ENCODE data around the gene CRYGD.
"Not testable (repeated sequence)": the region's sequence is repeated elsewhere in the genome, so short reads cannot be mapped to it uniquely, and the experiment has no call there.

The CRYGD gene

GRCh38 chr2:208124013-208124715, at the start of gene CRYGD:
Gene CRYGD (minus strand): TSS chr2:208124524. CDS start chr2:208124473, 51 bp downstream.
- not testable (repeated sequence) for H3K79me2 ChIP-seq (ENCODE audit: insufficient read depth, low read length); H3K4me1 ChIP-seq (ENCODE audit: insufficient read depth, low read length); H3K36me3 ChIP-seq (ENCODE audit: insufficient read depth, low read length); H3K4me2 ChIP-seq (ENCODE audit: insufficient read depth, low read length); H3K27me3 ChIP-seq (ENCODE audit: insufficient read depth, low read length, poor library complexity); H3K27ac ChIP-seq (ENCODE audit: low read length); ATAC-seq (ENCODE audit: insufficient read depth, low read depth); H3K9ac ChIP-seq (ENCODE audit: low read depth, low read length); H2AFZ ChIP-seq (ENCODE audit: low read depth, low read length); H4K20me1 ChIP-seq (ENCODE audit: insufficient read depth, low read length); H3K9me3 ChIP-seq (ENCODE audit: insufficient read depth, low read length, severe bottlenecking); DNase-seq; H3K4me3 ChIP-seq (ENCODE audit: low read depth in 1 of 2, low read length in 2 of 2)

DNA sequence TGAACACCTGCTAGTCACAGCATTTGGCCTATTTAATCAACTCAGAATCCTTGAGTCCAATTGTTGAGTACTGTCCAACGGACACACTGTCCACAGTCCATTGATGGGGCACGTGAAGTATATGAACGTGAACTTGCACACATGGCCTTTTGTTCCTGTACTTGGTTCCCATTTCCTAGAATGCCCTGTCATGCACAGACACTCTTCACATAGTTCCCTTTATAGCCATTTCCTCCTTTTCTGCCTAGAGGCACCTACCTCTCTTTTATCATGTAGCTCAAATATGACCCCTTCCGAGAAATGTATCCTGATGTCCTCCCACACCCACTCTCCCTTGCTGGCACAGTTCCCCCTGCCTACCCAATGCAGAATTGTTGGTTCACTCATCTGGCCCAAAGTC, 47.8 kb upstream of the CRYGD start:
- no peak for TF ChIP-seq EZH2 (IDR thresholded peaks at IDR 0.05; ENCODE audit: borderline replicate concordance, low read depth, low read length, severe bottlenecking)
- TF ChIP-seq CTCF (IDR thresholded peaks at IDR 0.05; ENCODE audit: borderline replicate concordance, extremely low read depth, low read length, poor library complexity, severe bottlenecking): no peak
- H3K9ac ChIP-seq (ENCODE audit: low read depth, low read length): no peak overlapping the region
- no peak overlapping the region for H3K4me3 ChIP-seq (ENCODE audit: low read depth in 1 of 2, low read length in 2 of 2)
- ATAC-seq (ENCODE audit: insufficient read depth, low read depth) (no peak), DNase-seq (no peak)
- no peaks in the 10 kb centered on the region for H3K79me2 ChIP-seq (ENCODE audit: insufficient read depth, low read length)
- no peaks in the 10 kb centered on the region for H3K36me3 ChIP-seq (ENCODE audit: insufficient read depth, low read length)
- H3K4me2 ChIP-seq (ENCODE audit: insufficient read depth, low read length): no peak overlapping the region
- H2AFZ ChIP-seq (ENCODE audit: low read depth, low read length): no peak overlapping the region
- no peaks in the 10 kb centered on the region for H3K9me3 ChIP-seq (ENCODE audit: insufficient read depth, low read length, severe bottlenecking)
- peaks cover 4% of the 10 kb centered on the region for H3K27me3 ChIP-seq (ENCODE audit: insufficient read depth, low read length, poor library complexity)
- 0 out of 2 replicates have a peak, but pooled peaks cover 2% of the 10 kb centered on the region for H3K4me1 ChIP-seq (ENCODE audit: insufficient read depth, low read length)
- no peaks in the 10 kb centered on the region for H4K20me1 ChIP-seq (ENCODE audit: insufficient read depth, low read length)
- H3K27ac ChIP-seq (ENCODE audit: low read length): no peak overlapping the region

- no peak overlapping the region for H3K9ac ChIP-seq (ENCODE audit: low read depth, low read length)
- H4K20me1 ChIP-seq (ENCODE audit: insufficient read depth, low read length): no peaks in the 10 kb centered on the region
- no peaks in the 10 kb centered on the region for H3K4me1 ChIP-seq (ENCODE audit: insufficient read depth, low read length)
- no peak overlapping the region for H3K4me2 ChIP-seq (ENCODE audit: insufficient read depth, low read length)
- no peak overlapping the region for H2AFZ ChIP-seq (ENCODE audit: low read depth, low read length)
- H3K9me3 ChIP-seq (ENCODE audit: insufficient read depth, low read length, severe bottlenecking): no peaks in the 10 kb centered on the region
- H3K27me3 ChIP-seq (ENCODE audit: insufficient read depth, low read length, poor library complexity): peaks cover 11% of the 10 kb centered on the region
- no peak overlapping the region for H3K4me3 ChIP-seq (ENCODE audit: low read depth in 1 of 2, low read length in 2 of 2)
- ATAC-seq (ENCODE audit: insufficient read depth, low read depth): no peak
- TF ChIP-seq CTCF (IDR thresholded peaks at IDR 0.05; ENCODE audit: borderline replicate concordance, extremely low read depth, low read length, poor library complexity, severe bottlenecking): no peak
- TF ChIP-seq EZH2 (IDR thresholded peaks at IDR 0.05; ENCODE audit: borderline replicate concordance, low read depth, low read length, severe bottlenecking): no peak
- H3K27ac ChIP-seq (ENCODE audit: low read length): no peak overlapping the region
- DNase-seq: no peak
- no peaks in the 10 kb centered on the region for H3K79me2 ChIP-seq (ENCODE audit: insufficient read depth, low read length)
- no peaks in the 10 kb centered on the region for H3K36me3 ChIP-seq (ENCODE audit: insufficient read depth, low read length)
These were observed 40.8 kb upstream of the CRYGD start for GRCh38 chr2:208164951-208165755.

DNA sequence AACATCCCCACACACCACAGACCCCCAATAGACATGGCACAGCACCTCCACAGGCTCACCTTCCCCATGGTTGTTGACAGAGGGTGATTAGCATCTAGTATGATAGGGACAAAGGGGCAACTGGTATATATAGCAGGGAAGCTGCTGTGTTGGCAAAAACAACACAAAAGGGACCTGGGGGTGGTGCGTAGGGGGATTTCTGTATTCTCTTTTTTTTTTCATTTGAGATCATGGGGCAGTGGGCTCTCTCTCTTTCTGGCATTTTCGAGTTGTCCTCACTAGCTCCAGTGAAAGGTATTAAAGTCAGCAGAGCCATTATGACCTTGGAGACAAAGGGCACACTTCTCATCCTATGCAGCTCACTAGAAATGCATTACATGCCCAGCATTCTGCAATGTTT, 39.2 kb upstream of the CRYGD start, which contains the start of gene CRYGA:
Gene CRYGA (minus strand): TSS at position 101 of the 400 bp plus-strand sequence. CDS start 33 bp downstream, at position 68.
- Histone ChIP-seq H3K4me3 (ENCODE audit: low read depth in 1 of 2, low read length in 2 of 2) (no peak within 1 kb of the TSS), H3K27ac (ENCODE audit: low read length) (no peak within 1 kb of the TSS), H3K9me3 (ENCODE audit: insufficient read depth, low read length, severe bottlenecking) (no peaks in the 10 kb centered on the region), H3K36me3 (ENCODE audit: insufficient read depth, low read length) (no peaks in the 10 kb centered on the region), H3K4me1 (ENCODE audit: insufficient read depth, low read length) (no peaks in the 10 kb centered on the region), H4K20me1 (ENCODE audit: insufficient read depth, low read length) (no peaks in the 10 kb centered on the region), H3K9ac (ENCODE audit: low read depth, low read length) (no peak within 1 kb of the TSS), H3K27me3 (ENCODE audit: insufficient read depth, low read length, poor library complexity) (peaks cover 10% of the 10 kb centered on the region), H2AFZ (ENCODE audit: low read depth, low read length) (no peak within 1 kb of the TSS), H3K4me2 (ENCODE audit: insufficient read depth, low read length) (no peak within 1 kb of the TSS), H3K79me2 (ENCODE audit: insufficient read depth, low read length) (no peaks in the 10 kb centered on the region)
- TF ChIP-seq CTCF (IDR thresholded peaks at IDR 0.05; ENCODE audit: borderline replicate concordance, extremely low read depth, low read length, poor library complexity, severe bottlenecking): no peak
- no peak for TF ChIP-seq EZH2 (IDR thresholded peaks at IDR 0.05; ENCODE audit: borderline replicate concordance, low read depth, low read length, severe bottlenecking)
- ATAC-seq (ENCODE audit: insufficient read depth, low read depth) (no peak), DNase-seq (no peak)

All from DND-41 (cell line).